Uterus (tissue), 2 donors: ENCODE results near the gene SYVN1.

Experiments used
- CTCF ChIP-seq, 4 experiments: fragments of 200-600 bp in 2 of 4; fragments of 450-650 bp in 2 of 4; sonication (generic) in 2 of 4; IDR thresholded peaks; one replicate each; pipeline ENCODE4 v1.5.1; 2016 to 2019; ENCODE audit warnings: antibody characterized with exemption in 4 of 4, mild to moderate bottlenecking in 2 of 4, moderate library complexity in 1 of 4
- POLR2A ChIP-seq, 2 donors: fragments of 450-650 bp; IDR thresholded peaks; one replicate each; pipeline ENCODE4 v1.6.1; 2016; ENCODE audit warnings: antibody characterized with exemption in 2 of 2, mild to moderate bottlenecking in 1 of 2, moderate library complexity in 1 of 2

- TF ChIP-seq CTCF (IDR thresholded peaks at IDR 0.05) = peak in 1 of 4 experiments; percentile 9
- TF ChIP-seq POLR2A (IDR thresholded peaks at IDR 0.05) = peak; percentile 37 to 48
These were observed 773 bp upstream of the SYVN1 start for GRCh38 chr11:65134952-65135632.
